Measurements from ENCODE around the gene SLC41A2. TPM values are rescaled to one million over a fixed set of nuclear protein-coding genes. Genes with fewer than 3 reads are reported as not detected.
"Not testable (repeated sequence)": the region's sequence is repeated elsewhere in the genome, so short reads cannot be mapped to it uniquely, and the experiment has no call there.

SLC41A2 gene
- total RNA-seq, 3 donors from 2014 or later, result 29.3 to 46.2 (median 41.9) TPM

GRCh38 chr12:104951759-104952509 lies 6.2 kb downstream of the SLC41A2 start:
- H3K27ac ChIP-seq, result no peak overlapping the region
- no peak for DNase-seq (ENCODE audit: low spot score in 2 of 2)
- no peaks in the 10 kb centered on the region for H3K4me1 ChIP-seq
- intact Hi-C loops (cut with DNase I; ENCODE audit: low total_unique reads), result no loop called here
- no peaks in the 10 kb centered on the region for H3K27me3 ChIP-seq
- TF ChIP-seq CTCF (IDR thresholded peaks at IDR 0.05), result no peak
- no peak for TF ChIP-seq POLR2A (IDR thresholded peaks at IDR 0.05)
- no peak for TF ChIP-seq POLR2AphosphoS5 (IDR thresholded peaks at IDR 0.05)
- H3K9me3 ChIP-seq, result no peaks in the 10 kb centered on the region
- H3K4me3 ChIP-seq, result no peak overlapping the region
- H3K36me3 ChIP-seq, result no peaks in the 10 kb centered on the region

- H3K4me3 ChIP-seq; H3K27ac ChIP-seq; H3K36me3 ChIP-seq; H3K9me3 ChIP-seq; DNase-seq (ENCODE audit: low spot score in 2 of 2); H3K4me1 ChIP-seq; intact Hi-C loops (cut with DNase I; ENCODE audit: low total_unique reads); H3K27me3 ChIP-seq: not testable (repeated sequence)
Observed at GRCh38 chr12:104948716-104949115, 9.4 kb downstream of the SLC41A2 start.

- Histone ChIP-seq H3K9me3 (no peaks in the 10 kb centered on the region), H3K36me3 (no peaks in the 10 kb centered on the region), H3K27ac (no peak overlapping the region), H3K4me3 (no peak overlapping the region), H3K4me1 (no peaks in the 10 kb centered on the region), H3K27me3 (no peaks in the 10 kb centered on the region)
- DNase-seq (ENCODE audit: low spot score in 2 of 2), result no peak
- intact Hi-C loops (cut with DNase I; ENCODE audit: low total_unique reads), result no loop called here
- TF ChIP-seq CTCF (IDR thresholded peaks at IDR 0.05), result no peak
- TF ChIP-seq POLR2AphosphoS5 (IDR thresholded peaks at IDR 0.05), result no peak
- no peak for TF ChIP-seq POLR2A (IDR thresholded peaks at IDR 0.05)
Observed at GRCh38 chr12:104944252-104944651, 13.8 kb downstream of the SLC41A2 start.

- H3K36me3 ChIP-seq; H3K27ac ChIP-seq; intact Hi-C loops (cut with DNase I; ENCODE audit: low total_unique reads); H3K9me3 ChIP-seq; H3K4me1 ChIP-seq; H3K27me3 ChIP-seq; H3K4me3 ChIP-seq; DNase-seq (ENCODE audit: low spot score in 2 of 2): not testable (repeated sequence)
Observed at GRCh38 chr12:104943401-104943800, 14.7 kb downstream of the SLC41A2 start.

GRCh38 chr12:104942075-104942474 lies 16.0 kb downstream of the SLC41A2 start:
- no peak for DNase-seq (ENCODE audit: low spot score in 2 of 2)
- H3K4me1 ChIP-seq, result no peaks in the 10 kb centered on the region
- no peak overlapping the region for H3K27ac ChIP-seq
- TF ChIP-seq CTCF (IDR thresholded peaks at IDR 0.05), result no peak
- no peak for TF ChIP-seq POLR2AphosphoS5 (IDR thresholded peaks at IDR 0.05)
- TF ChIP-seq POLR2A (IDR thresholded peaks at IDR 0.05), result no peak
- intact Hi-C loops (cut with DNase I; ENCODE audit: low total_unique reads), result no loop called here
- H3K27me3 ChIP-seq, result no peaks in the 10 kb centered on the region
- H3K4me3 ChIP-seq, result no peak overlapping the region
- no peaks in the 10 kb centered on the region for H3K9me3 ChIP-seq
- H3K36me3 ChIP-seq, result no peaks in the 10 kb centered on the region

- Histone ChIP-seq H3K9me3 (no peaks in the 10 kb centered on the region), H3K4me1 (no peaks in the 10 kb centered on the region), H3K36me3 (no peaks in the 10 kb centered on the region), H3K27ac (no peak overlapping the region), H3K4me3 (no peak overlapping the region), H3K27me3 (no peaks in the 10 kb centered on the region)
- intact Hi-C loops (cut with DNase I; ENCODE audit: low total_unique reads), result no loop called here
- TF ChIP-seq CTCF (IDR thresholded peaks at IDR 0.05), result no peak
- no peak for TF ChIP-seq POLR2AphosphoS5 (IDR thresholded peaks at IDR 0.05)
- TF ChIP-seq POLR2A (IDR thresholded peaks at IDR 0.05), result no peak
- no peak for DNase-seq (ENCODE audit: low spot score in 2 of 2)
Observed at GRCh38 chr12:104941454-104941853, 16.6 kb downstream of the SLC41A2 start.

Measured in breast epithelium (tissue), 4 donors.